ENCODE measurements around the gene SLC17A4.

The SLC17A4 gene

DNA sequence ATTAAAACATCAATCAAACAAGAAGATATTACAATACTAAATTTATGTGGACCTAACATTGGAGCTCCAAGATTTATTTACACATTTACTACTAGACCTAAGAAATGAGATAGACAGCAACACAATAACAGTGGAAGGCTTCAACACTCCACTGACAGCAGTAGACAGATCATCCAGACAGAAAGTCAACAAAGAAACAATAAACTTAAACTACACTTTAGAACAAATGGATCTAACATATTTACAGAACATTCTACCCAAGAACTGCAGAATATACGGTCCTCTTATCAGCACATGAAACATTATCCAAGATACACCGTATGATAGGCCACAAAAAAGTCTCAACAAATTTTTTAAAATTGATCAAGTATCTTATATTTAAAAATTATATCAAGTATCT, 50.3 kb downstream of the SLC17A4 start:
- no peaks in the 10 kb centered on the region for H3K27me3 ChIP-seq (ENCODE audit: control insufficient read depth in 5 of 5, insufficient read depth in 4 of 5, low read length in 5 of 5)
- no peak overlapping the region for H3K27ac ChIP-seq (ENCODE audit: low read depth, low read length)
- H3K9ac ChIP-seq (ENCODE audit: low read length in 5 of 5) = no peak overlapping the region
- H3K36me3 ChIP-seq (ENCODE audit: control insufficient read depth in 5 of 5, insufficient read depth in 5 of 5, low read length in 5 of 5) = no peaks in the 10 kb centered on the region
- H3K4me1 ChIP-seq (ENCODE audit: control insufficient read depth in 5 of 5, insufficient read depth in 5 of 5, low read length in 5 of 5) = no peaks in the 10 kb centered on the region
- H3K9me3 ChIP-seq (ENCODE audit: control insufficient read depth in 5 of 5, low read length in 5 of 5) = peaks cover 0 to 3% (median 0%) of the 10 kb centered on the region in 5 donors
- H3K4me3 ChIP-seq (ENCODE audit: low read depth in 1 of 5, low read length in 5 of 5) = no peak overlapping the region

- Histone ChIP-seq H3K27ac (ENCODE audit: low read depth, low read length) (no peak overlapping the region), H3K9me3 (ENCODE audit: control insufficient read depth in 5 of 5, low read length in 5 of 5) (no peaks in the 10 kb centered on the region), H3K27me3 (ENCODE audit: control insufficient read depth in 5 of 5, insufficient read depth in 4 of 5, low read length in 5 of 5) (peaks cover 0 to 3% (median 0%) of the 10 kb centered on the region in 5 donors), H3K36me3 (ENCODE audit: control insufficient read depth in 5 of 5, insufficient read depth in 5 of 5, low read length in 5 of 5) (no peaks in the 10 kb centered on the region), H3K9ac (ENCODE audit: low read length in 5 of 5) (no peak overlapping the region), H3K4me3 (ENCODE audit: low read depth in 1 of 5, low read length in 5 of 5) (no peak overlapping the region), H3K4me1 (ENCODE audit: control insufficient read depth in 5 of 5, insufficient read depth in 5 of 5, low read length in 5 of 5) (no peaks in the 10 kb centered on the region)
These were observed 60.7 kb downstream of the SLC17A4 start for GRCh38 chr6:25815194-25815593.

DNA sequence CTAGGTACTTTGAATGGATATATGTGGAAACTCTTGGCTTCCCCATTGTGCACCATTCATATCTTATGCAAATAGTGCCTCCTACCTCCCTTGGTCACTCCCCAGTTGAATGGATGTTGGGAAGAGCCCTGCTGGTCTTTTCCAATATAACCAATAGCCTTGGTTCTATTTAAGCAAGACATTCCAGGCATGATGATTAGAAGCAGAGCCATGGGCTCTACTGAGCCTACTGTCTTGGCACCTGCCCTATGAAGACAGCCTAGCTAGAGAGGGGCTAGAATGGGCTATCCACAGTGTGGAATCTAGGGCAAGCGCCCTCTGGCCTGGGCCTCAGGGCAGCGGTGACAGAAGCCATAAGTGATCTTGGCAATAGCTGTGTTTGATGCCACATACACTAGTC, 61.7 kb downstream of the SLC17A4 start:
- no peak overlapping the region for H3K27ac ChIP-seq (ENCODE audit: low read depth, low read length)
- no peaks in the 10 kb centered on the region for H3K9me3 ChIP-seq (ENCODE audit: control insufficient read depth in 5 of 5, low read length in 5 of 5)
- no peaks in the 10 kb centered on the region for H3K4me1 ChIP-seq (ENCODE audit: control insufficient read depth in 5 of 5, insufficient read depth in 5 of 5, low read length in 5 of 5)
- no peaks in the 10 kb centered on the region for H3K36me3 ChIP-seq (ENCODE audit: control insufficient read depth in 5 of 5, insufficient read depth in 5 of 5, low read length in 5 of 5)
- no peak overlapping the region for H3K4me3 ChIP-seq (ENCODE audit: low read depth in 1 of 5, low read length in 5 of 5)
- H3K27me3 ChIP-seq (ENCODE audit: control insufficient read depth in 5 of 5, insufficient read depth in 4 of 5, low read length in 5 of 5) = peaks cover 0 to 3% (median 0%) of the 10 kb centered on the region in 5 donors
- no peak overlapping the region for H3K9ac ChIP-seq (ENCODE audit: low read length in 5 of 5)

GRCh38 chr6:25821341-25821740, 66.8 kb downstream of the SLC17A4 start:
- Histone ChIP-seq H3K4me1 (ENCODE audit: control insufficient read depth in 5 of 5, insufficient read depth in 5 of 5, low read length in 5 of 5) (no peaks in the 10 kb centered on the region), H3K36me3 (ENCODE audit: control insufficient read depth in 5 of 5, insufficient read depth in 5 of 5, low read length in 5 of 5) (no peaks in the 10 kb centered on the region)

GRCh38 chr6:25829375-25829774, 74.8 kb downstream of the SLC17A4 start:
- Histone ChIP-seq H3K9ac (ENCODE audit: low read length in 5 of 5) (no peak overlapping the region), H3K4me1 (ENCODE audit: control insufficient read depth in 5 of 5, insufficient read depth in 5 of 5, low read length in 5 of 5) (no peaks in the 10 kb centered on the region), H3K27me3 (ENCODE audit: control insufficient read depth in 5 of 5, insufficient read depth in 4 of 5, low read length in 5 of 5) (peaks cover 0 to 2% (median 0%) of the 10 kb centered on the region in 5 donors), H3K27ac (ENCODE audit: low read depth, low read length) (no peak overlapping the region), H3K36me3 (ENCODE audit: control insufficient read depth in 5 of 5, insufficient read depth in 5 of 5, low read length in 5 of 5) (no peaks in the 10 kb centered on the region), H3K9me3 (ENCODE audit: control insufficient read depth in 5 of 5, low read length in 5 of 5) (no peaks in the 10 kb centered on the region), H3K4me3 (ENCODE audit: low read depth in 1 of 5, low read length in 5 of 5) (no peak overlapping the region)

More at GRCh38 chr6:25821341-25821740, 66.8 kb downstream of the SLC17A4 start:
- Histone ChIP-seq H3K9ac (ENCODE audit: low read length in 5 of 5) (no peak overlapping the region), H3K27me3 (ENCODE audit: control insufficient read depth in 5 of 5, insufficient read depth in 4 of 5, low read length in 5 of 5) (peaks cover 0 to 3% (median 0%) of the 10 kb centered on the region in 5 donors), H3K4me3 (ENCODE audit: low read depth in 1 of 5, low read length in 5 of 5) (no peak overlapping the region), H3K27ac (ENCODE audit: low read depth, low read length) (no peak overlapping the region), H3K9me3 (ENCODE audit: control insufficient read depth in 5 of 5, low read length in 5 of 5) (no peaks in the 10 kb centered on the region)

- Histone ChIP-seq H3K27ac (ENCODE audit: low read depth, low read length) (no peak overlapping the region), H3K36me3 (ENCODE audit: control insufficient read depth in 5 of 5, insufficient read depth in 5 of 5, low read length in 5 of 5) (no peaks in the 10 kb centered on the region), H3K9me3 (ENCODE audit: control insufficient read depth in 5 of 5, low read length in 5 of 5) (no peaks in the 10 kb centered on the region), H3K4me3 (ENCODE audit: low read depth in 1 of 5, low read length in 5 of 5) (no peak overlapping the region), H3K9ac (ENCODE audit: low read length in 5 of 5) (no peak overlapping the region), H3K4me1 (ENCODE audit: control insufficient read depth in 5 of 5, insufficient read depth in 5 of 5, low read length in 5 of 5) (no peaks in the 10 kb centered on the region), H3K27me3 (ENCODE audit: control insufficient read depth in 5 of 5, insufficient read depth in 4 of 5, low read length in 5 of 5) (peaks cover 0 to 2% (median 0%) of the 10 kb centered on the region in 5 donors)
These were observed 75.9 kb downstream of the SLC17A4 start for GRCh38 chr6:25830458-25830857.

Measured in subcutaneous abdominal adipose tissue (tissue), 5 donors.